ENCODE results near the gene ZNF730. TPM values are rescaled to one million over a fixed set of nuclear protein-coding genes. Genes with fewer than 3 reads are reported as not detected.
"Not testable (repeated sequence)": the region's sequence is repeated elsewhere in the genome, so short reads cannot be mapped to it uniquely, and the experiment has no call there.

ZNF730 gene
- total and polyA plus RNA-seq, 2 experiments from 2014 or later, result 2.1 to 3.3 TPM

DNA sequence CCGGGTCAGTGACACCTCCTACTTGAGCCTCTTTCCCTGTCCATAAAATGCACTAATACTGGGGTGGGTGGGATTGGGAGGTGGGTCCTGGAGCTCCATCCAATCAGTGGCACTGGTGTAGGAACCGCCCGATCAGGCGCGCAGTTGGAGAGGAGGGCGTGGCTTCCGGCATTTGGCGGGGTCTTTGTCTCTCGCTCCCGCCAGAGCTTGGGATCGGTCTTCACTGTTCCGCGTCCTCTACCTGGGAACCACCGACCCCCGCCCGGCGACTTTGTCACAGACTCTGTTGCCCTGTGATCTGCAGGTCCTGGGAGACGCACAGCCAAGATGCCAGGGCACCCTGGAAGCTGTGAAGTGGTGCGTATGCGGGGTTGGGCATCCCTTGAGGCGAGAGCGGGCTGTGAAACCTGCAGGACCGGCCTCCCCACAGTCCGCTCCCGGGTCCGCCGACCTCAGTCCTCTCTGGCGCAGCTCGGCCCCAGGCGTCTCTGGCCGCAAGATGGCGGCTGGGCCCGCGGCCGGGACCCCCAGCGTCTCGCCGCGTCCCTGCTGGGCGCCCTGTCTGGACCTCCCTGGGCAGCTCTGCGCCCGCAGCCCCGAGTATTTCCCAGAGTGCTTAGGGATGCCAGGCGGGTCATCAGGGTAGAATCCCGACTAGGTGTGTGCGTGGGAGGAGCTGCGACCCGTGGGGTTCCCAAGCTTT, 41.6 kb upstream of the ZNF730 start:
- no peaks in the 10 kb centered on the region for H3K4me1 ChIP-seq (ENCODE audit: insufficient read depth)
- H3K36me3 ChIP-seq (replicated peaks; ENCODE audit: insufficient read depth, low read depth), result no peaks in the 10 kb centered on the region
- DNase-seq (ENCODE audit: low spot score), result peak; percentile 87
- H4K20me1 ChIP-seq (ENCODE audit: insufficient read depth, poor library complexity, severe bottlenecking), result no peaks in the 10 kb centered on the region
- no peaks in the 10 kb centered on the region for H3K27me3 ChIP-seq
- peak overlapping the region; percentile 92 for H3K27ac ChIP-seq
- no peaks in the 10 kb centered on the region for H3K9me2 ChIP-seq (replicated peaks; ENCODE audit: insufficient read depth)
- H3K79me2 ChIP-seq, result peaks cover 14% of the 10 kb centered on the region
- H3K4me3 ChIP-seq, result peak overlapping the region; percentile 90
- H2AFZ ChIP-seq, result peak overlapping the region; percentile 98
- WGBS (ENCODE audit: low lambda C conversion rate, missing lambda C conversion rate), result under 1% methylated on average over 35 of the region's 48 CpGs
- TF ChIP-seq, protein P1, sequence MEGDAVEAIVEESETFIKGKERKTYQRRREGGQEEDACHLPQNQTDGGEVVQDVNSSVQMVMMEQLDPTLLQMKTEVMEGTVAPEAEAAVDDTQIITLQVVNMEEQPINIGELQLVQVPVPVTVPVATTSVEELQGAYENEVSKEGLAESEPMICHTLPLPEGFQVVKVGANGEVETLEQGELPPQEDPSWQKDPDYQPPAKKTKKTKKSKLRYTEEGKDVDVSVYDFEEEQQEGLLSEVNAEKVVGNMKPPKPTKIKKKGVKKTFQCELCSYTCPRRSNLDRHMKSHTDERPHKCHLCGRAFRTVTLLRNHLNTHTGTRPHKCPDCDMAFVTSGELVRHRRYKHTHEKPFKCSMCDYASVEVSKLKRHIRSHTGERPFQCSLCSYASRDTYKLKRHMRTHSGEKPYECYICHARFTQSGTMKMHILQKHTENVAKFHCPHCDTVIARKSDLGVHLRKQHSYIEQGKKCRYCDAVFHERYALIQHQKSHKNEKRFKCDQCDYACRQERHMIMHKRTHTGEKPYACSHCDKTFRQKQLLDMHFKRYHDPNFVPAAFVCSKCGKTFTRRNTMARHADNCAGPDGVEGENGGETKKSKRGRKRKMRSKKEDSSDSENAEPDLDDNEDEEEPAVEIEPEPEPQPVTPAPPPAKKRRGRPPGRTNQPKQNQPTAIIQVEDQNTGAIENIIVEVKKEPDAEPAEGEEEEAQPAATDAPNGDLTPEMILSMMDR (IDR thresholded peaks at IDR 0.05; ENCODE audit: poor library complexity), result peak; percentile 14
- TF ChIP-seq EZH2 (IDR thresholded peaks at IDR 0.05; ENCODE audit: borderline replicate concordance) (no peak), EZH2phosphoT487 (IDR thresholded peaks at IDR 0.05; ENCODE audit: low read depth, severe bottlenecking, unreplicated experiment) (no peak)
- H3K4me2 ChIP-seq, result peak overlapping the region; percentile 76
- H3K9me3 ChIP-seq (ENCODE audit: low read depth), result no peaks in the 10 kb centered on the region

DNA sequence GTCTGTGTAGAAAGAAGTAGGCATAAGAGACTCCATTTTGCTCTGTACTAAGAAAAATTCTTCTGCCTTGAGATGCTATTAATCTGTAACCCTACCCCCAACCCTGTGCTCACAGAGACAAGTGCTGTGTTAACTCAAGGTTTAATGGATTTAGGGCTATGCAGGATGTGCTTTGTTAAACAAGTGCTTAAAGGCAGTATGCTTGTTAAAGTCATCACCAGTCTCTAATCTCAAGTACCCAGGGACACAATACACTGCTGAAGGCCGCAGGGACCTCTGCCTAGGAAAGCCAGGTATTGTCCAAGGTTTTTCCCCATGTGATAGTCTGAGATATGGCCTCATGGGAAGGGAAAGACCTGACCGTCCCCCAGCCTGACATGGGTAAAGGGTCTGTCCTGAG, 39.0 kb upstream of the ZNF730 start:
- H3K4me1 ChIP-seq (ENCODE audit: insufficient read depth); H3K9me2 ChIP-seq (replicated peaks; ENCODE audit: insufficient read depth); H3K4me3 ChIP-seq; H3K4me2 ChIP-seq; H3K27ac ChIP-seq; H4K20me1 ChIP-seq (ENCODE audit: insufficient read depth, poor library complexity, severe bottlenecking); DNase-seq (ENCODE audit: low spot score); H3K36me3 ChIP-seq (replicated peaks; ENCODE audit: insufficient read depth, low read depth); H3K9me3 ChIP-seq (ENCODE audit: low read depth); H3K27me3 ChIP-seq; H2AFZ ChIP-seq: not testable (repeated sequence)
- H3K79me2 ChIP-seq, result peaks cover 20% of the 10 kb centered on the region
- WGBS (ENCODE audit: low lambda C conversion rate, missing lambda C conversion rate), result 21% methylated on average over 2 of the region's 2 CpGs

DNA sequence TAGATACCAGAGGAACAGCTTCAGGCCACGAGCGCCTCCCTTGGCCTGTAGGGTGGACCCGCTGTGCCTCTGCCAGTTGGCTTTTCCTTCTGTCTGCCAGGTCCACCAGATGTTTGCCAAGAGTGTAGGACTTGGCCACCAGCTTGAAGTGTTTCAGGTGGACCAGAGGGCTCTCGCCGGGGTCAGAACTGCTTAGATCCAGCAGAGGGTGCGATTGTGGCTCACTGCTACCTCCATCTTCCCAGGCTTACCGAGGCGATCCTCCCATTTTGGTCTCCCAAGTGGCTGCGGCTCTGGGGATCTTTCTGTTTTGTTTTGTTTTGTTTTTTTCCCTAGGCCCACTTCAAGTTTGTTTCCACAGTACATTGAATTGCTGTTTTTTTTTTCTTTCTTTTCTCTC, 23.0 kb upstream of the ZNF730 start:
- H3K4me2 ChIP-seq, result no peak overlapping the region
- H3K27ac ChIP-seq, result no peak overlapping the region
- no peak overlapping the region for H2AFZ ChIP-seq
- H3K9me3 ChIP-seq (ENCODE audit: low read depth), result peaks cover 12% of the 10 kb centered on the region
- no peaks in the 10 kb centered on the region for H3K27me3 ChIP-seq
- H3K4me3 ChIP-seq, result no peak overlapping the region
- no peak for DNase-seq (ENCODE audit: low spot score)
- no peaks in the 10 kb centered on the region for H3K4me1 ChIP-seq (ENCODE audit: insufficient read depth)
- H3K9me2 ChIP-seq (replicated peaks; ENCODE audit: insufficient read depth), result no peaks in the 10 kb centered on the region
- H3K36me3 ChIP-seq (replicated peaks; ENCODE audit: insufficient read depth, low read depth), result no peaks in the 10 kb centered on the region
- peaks cover 11% of the 10 kb centered on the region for H3K79me2 ChIP-seq
- WGBS (ENCODE audit: low lambda C conversion rate, missing lambda C conversion rate), result 91% methylated on average over 9 of the region's 9 CpGs
- no peaks in the 10 kb centered on the region for H4K20me1 ChIP-seq (ENCODE audit: insufficient read depth, poor library complexity, severe bottlenecking)
- TF ChIP-seq, protein P1 (IDR thresholded peaks at IDR 0.05; ENCODE audit: poor library complexity), result no peak
- no peak for TF ChIP-seq EZH2phosphoT487 (IDR thresholded peaks at IDR 0.05; ENCODE audit: low read depth, severe bottlenecking, unreplicated experiment)
- TF ChIP-seq EZH2 (IDR thresholded peaks at IDR 0.05; ENCODE audit: borderline replicate concordance), result no peak

DNA sequence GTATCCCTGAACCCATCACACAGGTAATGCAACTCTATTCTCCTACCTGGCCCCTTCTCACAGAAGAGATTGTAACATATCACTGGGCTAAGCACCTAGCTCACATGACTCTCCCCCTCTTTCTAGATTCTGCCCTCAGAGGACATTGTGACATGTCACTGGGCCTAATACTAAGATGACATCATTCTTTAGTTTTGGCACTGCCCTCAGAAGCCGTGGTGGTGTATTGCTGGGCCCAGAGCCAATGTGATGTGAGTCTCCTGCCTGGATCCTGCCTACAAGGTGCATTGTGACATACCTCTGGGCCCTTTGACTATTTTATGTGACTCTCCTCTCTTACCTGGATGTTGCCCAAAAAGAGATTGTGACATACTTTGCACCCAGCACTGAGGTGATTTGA, 21.4 kb upstream of the ZNF730 start:
- Histone ChIP-seq H3K4me1 (ENCODE audit: insufficient read depth) (no peaks in the 10 kb centered on the region), H4K20me1 (ENCODE audit: insufficient read depth, poor library complexity, severe bottlenecking) (no peaks in the 10 kb centered on the region), H3K36me3 (replicated peaks; ENCODE audit: insufficient read depth, low read depth) (no peaks in the 10 kb centered on the region), H3K4me2 (no peak overlapping the region), H3K4me3 (no peak overlapping the region), H3K27ac (no peak overlapping the region), H3K9me2 (replicated peaks; ENCODE audit: insufficient read depth) (no peaks in the 10 kb centered on the region), H3K79me2 (peaks cover 4% of the 10 kb centered on the region), H2AFZ (no peak overlapping the region), H3K9me3 (ENCODE audit: low read depth) (no peaks in the 10 kb centered on the region), H3K27me3 (no peaks in the 10 kb centered on the region)
- DNase-seq (ENCODE audit: low spot score), result no peak
- no peak for TF ChIP-seq EZH2phosphoT487 (IDR thresholded peaks at IDR 0.05; ENCODE audit: low read depth, severe bottlenecking, unreplicated experiment)
- TF ChIP-seq, protein P1 (IDR thresholded peaks at IDR 0.05; ENCODE audit: poor library complexity), result no peak
- TF ChIP-seq EZH2 (IDR thresholded peaks at IDR 0.05; ENCODE audit: borderline replicate concordance), result no peak
- WGBS (ENCODE audit: low lambda C conversion rate, missing lambda C conversion rate), result 82% methylated on average over 1 of the region's 1 CpG
